Neuronal stem cell (in vitro differentiated cells): Measurements from ENCODE around the gene C13orf46.

Experiments used
- DNase-seq: peaks from one replicate; pipeline ENCODE4 v3.0.0-alpha.2; 2013; ENCODE audit warnings: low spot score
- H2AFZ ChIP-seq: one replicate; pipeline ENCODE4 v1.6.1; 2013; ENCODE audit warnings: mild to moderate bottlenecking, low read length, inconsistent platforms
- H2AK5ac ChIP-seq: 2 replicates; pipeline ENCODE4 v1.6.1; 2013; ENCODE audit warnings: low read depth, mild to moderate bottlenecking, inconsistent platforms, low read length, moderate library complexity, mixed read lengths
- H2BK120ac ChIP-seq: 2 replicates; pipeline ENCODE4 v1.6.1; 2013; ENCODE audit warnings: low read depth, mild to moderate bottlenecking, inconsistent platforms, low read length, moderate library complexity, mixed read lengths
- H2BK12ac ChIP-seq: one replicate; pipeline ENCODE4 v1.6.1; 2013; ENCODE audit warnings: low read length, inconsistent platforms
- H2BK15ac ChIP-seq: 2 replicates; pipeline ENCODE4 v1.6.1; 2013; ENCODE audit warnings: mild to moderate bottlenecking, low read length, inconsistent platforms, mixed read lengths
- H2BK5ac ChIP-seq: one replicate; pipeline ENCODE4 v1.6.1; 2013; ENCODE audit warnings: inconsistent platforms, mild to moderate bottlenecking, low read length, moderate library complexity
- H3K14ac ChIP-seq: one replicate; pipeline ENCODE4 v1.6.1; 2013; ENCODE audit warnings: low read length, inconsistent platforms
- H3K18ac ChIP-seq: 2 replicates; pipeline ENCODE4 v1.6.1; 2013; ENCODE audit warnings: low read length, inconsistent platforms
- H3K23ac ChIP-seq: 2 replicates; pipeline ENCODE4 v1.6.1; 2013; ENCODE audit warnings: low read depth, mild to moderate bottlenecking, mixed read lengths, low read length, inconsistent platforms; ENCODE audit not compliant: poor library complexity
- H3K27ac ChIP-seq: replicated peaks from 3 replicates; pipeline ENCODE4 v1.5.1; 2013; ENCODE audit warnings: low read length, inconsistent platforms
- H3K27me3 ChIP-seq, 3 experiments: 2 replicates each; pipeline ENCODE4 v1.6.1; 2013; ENCODE audit warnings: low read length in 3 of 3, mild to moderate bottlenecking in 2 of 3, inconsistent platforms in 1 of 3, low read depth in 1 of 3, mixed read lengths in 1 of 3, moderate library complexity in 1 of 3; ENCODE audit not compliant: control insufficient read depth in 3 of 3, insufficient read depth in 3 of 3
- H3K36me3 ChIP-seq, 2 donors: replicated peaks in 1 of 2; 2 replicates each; pipeline ENCODE4 v1.6.1; 2013; ENCODE audit warnings: low read length in 2 of 2; ENCODE audit not compliant: control insufficient read depth in 2 of 2, insufficient read depth in 2 of 2
- H3K4ac ChIP-seq: 2 replicates; pipeline ENCODE4 v1.6.1; 2013; ENCODE audit warnings: inconsistent platforms, mild to moderate bottlenecking, low read length, moderate library complexity
- H3K4me1 ChIP-seq, 2 donors: 1 replicate in 1 of 2; 2 replicates in 1 of 2; pipeline ENCODE4 v1.6.1; 2013; ENCODE audit warnings: low read length in 2 of 2, low read depth in 1 of 2; ENCODE audit not compliant: control insufficient read depth in 2 of 2, insufficient read depth in 1 of 2
- H3K4me2 ChIP-seq: one replicate; pipeline ENCODE4 v1.6.1; 2013; ENCODE audit warnings: mild to moderate bottlenecking, low read length, inconsistent platforms; ENCODE audit not compliant: insufficient read depth, poor library complexity, severe bottlenecking
- H3K4me3 ChIP-seq, 2 donors: 2 replicates each; pipeline ENCODE4 v1.5.1; 2013; ENCODE audit warnings: low read length in 2 of 2, mild to moderate bottlenecking in 2 of 2, inconsistent platforms in 1 of 2, moderate library complexity in 1 of 2
- H3K79me1 ChIP-seq: one replicate; pipeline ENCODE4 v1.6.1; 2013; ENCODE audit warnings: low read depth, mild to moderate bottlenecking, inconsistent platforms, low read length, moderate library complexity
- H3K9ac ChIP-seq: one replicate; pipeline ENCODE4 v1.6.1; 2013; ENCODE audit warnings: mild to moderate bottlenecking, low read depth, low read length, inconsistent platforms; ENCODE audit not compliant: poor library complexity
- H3K9me3 ChIP-seq, 2 donors: replicated peaks in 1 of 2; 2 replicates each; pipeline versions ENCODE3 to v1.6.1; 2013; ENCODE audit warnings: low read length in 2 of 2, mild to moderate bottlenecking in 2 of 2, inconsistent platforms in 1 of 2, low read depth in 1 of 2, mixed read lengths in 1 of 2, moderate library complexity in 1 of 2; ENCODE audit not compliant: control insufficient read depth in 2 of 2, insufficient read depth in 1 of 2
- H4K8ac ChIP-seq: one replicate; pipeline ENCODE4 v1.6.1; 2013; ENCODE audit warnings: low read depth, mild to moderate bottlenecking, inconsistent platforms, low read length, moderate library complexity
- H4K91ac ChIP-seq: one replicate; pipeline ENCODE4 v1.6.1; 2013; ENCODE audit warnings: low read length, low read depth, mild to moderate bottlenecking, inconsistent platforms; ENCODE audit not compliant: poor library complexity
- WGBS, 2 donors: extraction: QIAGEN DNeasy Blood & Tissue Kit; methylation state at CpG; one replicate each; pipeline ENCODE4 v1.1.7; 2013; ENCODE audit warnings: missing lambda C conversion rate in 2 of 2, mixed read lengths in 1 of 2; ENCODE audit not compliant: insufficient read length in 2 of 2, insufficient replicate concordance in 1 of 2; ENCODE audit errors: extremely low coverage in 2 of 2; 5-methylcytosine and 5-hydroxymethylcytosine counted together

Gene C13orf46

GRCh38 chr13:113981611-113982295 lies 7.9 kb upstream of the C13orf46 start:
- no peaks in the 10 kb centered on the region for H3K79me1 ChIP-seq
- H2BK120ac ChIP-seq, result peak overlapping the region; percentile 72
- H3K36me3 ChIP-seq, result peaks cover 12 to 57% of the 10 kb centered on the region in 2 donors
- H3K14ac ChIP-seq, result peak overlapping the region; percentile 31
- H2AK5ac ChIP-seq, result no peak overlapping the region
- peaks cover 0 to 6% of the 10 kb centered on the region in 2 donors for H3K9me3 ChIP-seq
- H4K8ac ChIP-seq, result no peak overlapping the region
- H3K4me1 ChIP-seq, result peaks cover 6 to 8% of the 10 kb centered on the region in 2 donors
- no peaks in the 10 kb centered on the region for H3K27me3 ChIP-seq
- H3K4me2 ChIP-seq, result no peak overlapping the region
- H3K4me3 ChIP-seq, result no peak overlapping the region
- no CpG with 5 or more reads among the region's 28 CpGs for WGBS, 2 donors
- no peak overlapping the region for H3K23ac ChIP-seq
- H2AFZ ChIP-seq, result no peak overlapping the region
- H3K27ac ChIP-seq, result no peak overlapping the region
- H2BK12ac ChIP-seq, result no peak overlapping the region
- H3K9ac ChIP-seq, result no peak overlapping the region
- no peak overlapping the region for H2BK5ac ChIP-seq
- H2BK15ac ChIP-seq, result no peak overlapping the region
- H3K18ac ChIP-seq, result no peak overlapping the region
- H4K91ac ChIP-seq, result no peak overlapping the region
- DNase-seq, result no peak
- H3K4ac ChIP-seq, result no peak overlapping the region

DNA sequence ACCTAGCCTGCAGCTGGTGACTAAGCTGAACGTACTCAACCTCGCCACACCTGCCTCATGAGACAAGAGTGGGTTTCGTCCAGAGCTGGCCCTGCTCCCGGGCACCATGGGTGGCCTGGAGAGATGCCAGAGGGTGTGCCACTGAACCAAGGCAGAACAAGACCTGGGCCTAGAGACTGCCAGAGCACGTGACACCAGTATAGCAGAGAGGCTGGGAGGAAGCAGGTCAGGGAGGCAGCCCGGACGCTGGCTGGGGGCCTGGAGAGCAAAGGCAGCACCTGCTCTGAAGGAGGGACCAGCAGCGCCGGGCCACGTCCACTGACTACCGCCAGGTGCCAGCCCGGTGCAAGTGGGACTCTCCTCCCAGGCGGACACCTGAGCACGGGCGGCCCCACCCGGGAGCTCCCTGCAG lies 7.3 kb upstream of the C13orf46 start:
- Histone ChIP-seq H3K79me1 (no peaks in the 10 kb centered on the region), H3K36me3 (peaks cover 12 to 59% of the 10 kb centered on the region in 2 donors), H2AK5ac (no peak overlapping the region), H2BK15ac (no peak overlapping the region), H3K9ac (no peak overlapping the region), H3K4me3 (no peak overlapping the region), H3K4me2 (no peak overlapping the region), H2BK5ac (no peak overlapping the region), H3K4me1 (peaks cover 6 to 11% of the 10 kb centered on the region in 2 donors), H3K9me3 (peaks cover 0 to 6% of the 10 kb centered on the region in 2 donors), H3K27ac (no peak overlapping the region), H2AFZ (no peak overlapping the region), H4K91ac (no peak overlapping the region), H3K27me3 (no peaks in the 10 kb centered on the region), H3K18ac (peak overlapping the region; percentile 53), H3K14ac (peak overlapping the region; percentile 56), H4K8ac (no peak overlapping the region), H3K23ac (peak overlapping the region; percentile 35), H3K4ac (no peak overlapping the region), H2BK12ac (peak overlapping the region; percentile 60), H2BK120ac (peak overlapping the region; percentile 72)
- no peak for DNase-seq
- no CpG with 5 or more reads among the region's 16 CpGs for WGBS, 2 donors

DNA sequence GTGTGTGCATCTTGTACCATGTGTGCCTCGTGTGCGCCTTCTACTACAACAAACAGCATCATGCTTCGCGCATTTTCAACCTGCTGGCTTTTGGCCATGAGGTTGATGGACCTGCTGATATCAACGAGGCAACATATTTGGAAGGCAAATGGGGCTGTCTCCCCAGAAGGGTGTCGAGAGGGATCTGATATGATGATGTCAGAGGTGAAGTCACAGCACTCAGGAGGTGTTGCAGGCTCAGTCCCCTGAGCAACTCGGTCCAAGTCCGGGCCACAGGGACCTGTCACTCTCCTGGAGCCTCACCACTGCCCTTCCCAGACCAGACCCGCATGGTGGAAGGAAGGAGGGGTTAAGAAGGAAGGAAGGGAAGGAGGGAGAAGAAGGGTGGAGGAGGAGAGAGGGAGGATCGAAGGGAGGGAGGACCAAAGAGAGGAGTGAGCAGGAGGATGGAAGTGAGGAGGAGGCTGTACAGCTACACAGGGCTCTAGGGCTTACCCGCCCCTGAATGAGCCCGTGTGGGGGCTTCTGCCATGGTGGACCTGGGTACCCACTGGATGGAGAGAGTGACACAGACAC lies 6.7 kb upstream of the C13orf46 start:
- no peak overlapping the region for H2BK120ac ChIP-seq
- H3K9ac ChIP-seq, result peak overlapping the region; percentile 88
- peaks cover 12 to 63% of the 10 kb centered on the region in 2 donors for H3K36me3 ChIP-seq
- no peak overlapping the region for H2AK5ac ChIP-seq
- H3K23ac ChIP-seq, result peak overlapping the region; percentile 93
- peak overlapping the region; percentile 89 for H3K14ac ChIP-seq
- H3K79me1 ChIP-seq, result no peaks in the 10 kb centered on the region
- H2BK15ac ChIP-seq, result no peak overlapping the region
- H2AFZ ChIP-seq, result no peak overlapping the region
- H3K4me1 ChIP-seq, result peaks cover 6 to 11% of the 10 kb centered on the region in 2 donors
- no peak overlapping the region for H2BK5ac ChIP-seq
- H3K9me3 ChIP-seq, result peaks cover 0 to 6% of the 10 kb centered on the region in 2 donors
- H4K8ac ChIP-seq, result no peak overlapping the region
- no peaks in the 10 kb centered on the region for H3K27me3 ChIP-seq
- no peak overlapping the region for H3K27ac ChIP-seq
- DNase-seq, result no peak
- no CpG with 5 or more reads among the region's 12 CpGs for WGBS, 2 donors
- H3K4me3 ChIP-seq, result no peak overlapping the region
- H4K91ac ChIP-seq, result no peak overlapping the region
- H3K18ac ChIP-seq, result no peak overlapping the region
- no peak overlapping the region for H3K4me2 ChIP-seq
- no peak overlapping the region for H3K4ac ChIP-seq
- H2BK12ac ChIP-seq, result no peak overlapping the region

DNA sequence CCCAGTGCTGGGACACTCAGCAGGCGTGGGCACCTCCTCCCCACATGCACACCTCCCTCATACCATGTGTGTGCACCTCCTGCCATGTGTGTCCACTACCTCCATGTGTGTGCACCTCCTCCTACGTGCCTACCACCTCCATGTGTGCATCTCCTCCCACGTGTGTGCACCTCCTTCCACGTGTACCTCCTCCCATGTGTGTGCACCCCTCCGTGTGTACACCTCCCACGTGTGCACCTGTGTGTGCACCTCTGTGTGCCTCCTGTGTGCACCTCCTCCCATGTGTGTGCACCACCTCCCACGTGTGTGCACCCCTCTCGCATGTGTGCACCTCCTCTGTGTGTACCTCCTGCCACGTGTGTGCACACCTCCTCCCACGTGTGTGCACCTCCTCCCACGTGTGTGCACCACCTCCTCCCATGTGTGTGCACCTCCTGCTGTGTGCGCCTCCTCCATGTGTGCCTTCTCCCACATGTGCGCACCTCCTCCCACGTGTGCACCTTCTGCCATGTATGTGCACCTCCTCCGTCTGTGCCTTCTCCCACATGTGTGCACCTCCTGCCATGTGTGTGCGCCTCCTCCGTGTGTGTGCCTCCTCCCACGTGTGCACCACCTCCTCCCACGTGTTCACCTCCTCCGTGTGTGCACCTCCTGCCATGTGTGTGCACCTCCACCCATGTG lies 6.1 kb upstream of the C13orf46 start:
- H4K8ac ChIP-seq, result peak overlapping the region; percentile 65
- no peak overlapping the region for H3K4me2 ChIP-seq
- H2BK120ac ChIP-seq, result no peak overlapping the region
- peak overlapping the region; percentile 37 for H2AK5ac ChIP-seq
- no peak overlapping the region for H2BK15ac ChIP-seq
- peak overlapping the region; percentile 57 for H3K18ac ChIP-seq
- H3K27me3 ChIP-seq, result no peaks in the 10 kb centered on the region
- peak overlapping the region; percentile 89 for H3K14ac ChIP-seq
- no peak overlapping the region for H3K27ac ChIP-seq
- WGBS, 2 donors, result no CpG with 5 or more reads among the region's 20 CpGs
- no peak overlapping the region for H2BK5ac ChIP-seq
- peak overlapping the region; percentile 23 for H3K4ac ChIP-seq
- H3K4me1 ChIP-seq, result peaks cover 6 to 11% of the 10 kb centered on the region in 2 donors
- peaks cover 0 to 6% of the 10 kb centered on the region in 2 donors for H3K9me3 ChIP-seq
- H3K23ac ChIP-seq, result peak overlapping the region; percentile 93
- no peak for DNase-seq
- no peaks in the 10 kb centered on the region for H3K79me1 ChIP-seq
- peak overlapping the region in 1 of 2 donors; percentile 7 for H3K4me3 ChIP-seq
- peaks cover 12 to 69% of the 10 kb centered on the region in 2 donors for H3K36me3 ChIP-seq
- H4K91ac ChIP-seq, result no peak overlapping the region
- no peak overlapping the region for H2AFZ ChIP-seq
- H2BK12ac ChIP-seq, result no peak overlapping the region
- peak overlapping the region; percentile 88 for H3K9ac ChIP-seq
